B cell (primary cell): ENCODE data around the gene DCTN3.

Experiments used
- CTCF ChIP-seq: fragments of 200-600 bp; IDR thresholded peaks from one replicate; pipeline ENCODE4 v1.8.0; 2022; ENCODE audit warnings: antibody characterized with exemption, mild to moderate bottlenecking
- EZH2 ChIP-seq: IDR thresholded peaks from 2 replicates; pipeline ENCODE4 v1.6.1; 2012; ENCODE audit warnings: borderline replicate concordance, low read depth, mild to moderate bottlenecking, moderate library complexity, low read length; ENCODE audit not compliant: insufficient read depth, poor library complexity, severe bottlenecking

GRCh38 chr9:34577400-34578240 lies 42.7 kb downstream of the DCTN3 start:
- TF ChIP-seq CTCF (no peak), EZH2 (no peak)
